Fibroblast of lung (primary cell): ENCODE data around the gene TMEM127. TPM values are rescaled to one million over a fixed set of nuclear protein-coding genes. Genes with fewer than 3 reads are reported as not detected.

Experiments
- DNase-seq, 2 donors: peaks; one replicate each; pipeline versions ENCODE4 v3.0.0 to v3.0.0-alpha.2; 2010; ENCODE audit warnings: low read depth in 2 of 2
- H2AFZ ChIP-seq: 2 replicates; pipeline ENCODE4 v1.5.1; 2012; ENCODE audit warnings: low read length, control low read depth, inconsistent platforms
- H3K27ac ChIP-seq: 2 replicates; pipeline ENCODE4 v1.5.1; 2011; ENCODE audit warnings: low read length, control low read depth; ENCODE audit not compliant: insufficient read depth
- H3K27me3 ChIP-seq: 2 replicates; pipeline ENCODE4 v1.5.1; 2011; ENCODE audit warnings: mild to moderate bottlenecking, low read length; ENCODE audit not compliant: control insufficient read depth, insufficient read depth
- H3K36me3 ChIP-seq: 2 replicates; pipeline ENCODE4 v1.5.1; 2011; ENCODE audit warnings: low read length; ENCODE audit not compliant: control insufficient read depth, insufficient read depth
- H3K4me1 ChIP-seq: 2 replicates; pipeline ENCODE4 v1.5.1; 2011; ENCODE audit warnings: low read length; ENCODE audit not compliant: control insufficient read depth, insufficient read depth; ENCODE audit errors: extremely low read depth
- H3K4me2 ChIP-seq: 2 replicates; pipeline ENCODE4 v1.5.1; 2011; ENCODE audit warnings: low read length, control low read depth; ENCODE audit not compliant: insufficient read depth; ENCODE audit errors: extremely low read depth
- H3K4me3 ChIP-seq, 4 experiments: fragments of 200-600 bp in 1 of 4; sonication (generic) in 1 of 4; replicated peaks in 1 of 4; 2 replicates each; pipeline ENCODE4 v1.5.1; 2011 to 2016; ENCODE audit warnings: low read length in 4 of 4, low read depth in 3 of 4, mild to moderate bottlenecking in 3 of 4, control low read depth in 2 of 4, inconsistent platforms in 1 of 4, mixed read lengths in 1 of 4; ENCODE audit not compliant: insufficient read depth in 1 of 4; ENCODE audit errors: control extremely low read depth in 1 of 4
- H3K79me2 ChIP-seq: 2 replicates; pipeline ENCODE4 v1.5.1; 2012; ENCODE audit warnings: mild to moderate bottlenecking, low read length, inconsistent platforms; ENCODE audit not compliant: control insufficient read depth, insufficient read depth
- H3K9ac ChIP-seq: 2 replicates; pipeline ENCODE4 v1.5.1; 2011; ENCODE audit warnings: mild to moderate bottlenecking, low read length, control low read depth; ENCODE audit not compliant: insufficient read depth
- H3K9me3 ChIP-seq: 2 replicates; pipeline ENCODE4 v1.5.1; 2012; ENCODE audit warnings: low read depth, low read length; ENCODE audit not compliant: control insufficient read depth, insufficient read depth
- H4K20me1 ChIP-seq: 2 replicates; pipeline ENCODE4 v1.5.1; 2011; ENCODE audit warnings: low read length; ENCODE audit not compliant: control insufficient read depth, insufficient read depth; ENCODE audit errors: extremely low read depth
- CTCF ChIP-seq, 2 donors: IDR thresholded peaks in 1 of 2; conservative IDR thresholded peaks in 1 of 2; 1 replicate in 1 of 2; 2 replicates in 1 of 2; pipeline ENCODE4 v1.5.1; 2011 to 2012; ENCODE audit warnings: low read length in 2 of 2, control low read depth in 1 of 2, inconsistent platforms in 1 of 2, low read depth in 1 of 2, mild to moderate bottlenecking in 1 of 2
- EZH2 ChIP-seq: IDR thresholded peaks from 2 replicates; pipeline ENCODE4 v1.5.1; 2012; ENCODE audit warnings: low read length, control low read depth, mild to moderate bottlenecking; ENCODE audit errors: missing control alignments
- polyA plus RNA-seq, 2 donors: library from polyadenylated mRNA; depleted of rRNA in 1 of 2; stranded (reverse) in 1 of 2; unstranded in 1 of 2; fragments of >200 nt; gene quantifications; 2 replicates each; pipeline ENCODE4 v1.2.1, GENCODE V29; 2011 to 2012; ENCODE audit warnings: missing spikeins in 1 of 2
- total RNA-seq: library from RNA; depleted of rRNA; stranded (reverse); fragments of >200 nt; gene quantifications from 2 replicates; pipeline ENCODE4 v1.2.1, GENCODE V29; 2014

Gene TMEM127
- total and polyA plus RNA-seq, 2 donors (not counting 1 experiment from before 2014, with no cell fraction given) = 20.8 to 48.0 TPM

DNA sequence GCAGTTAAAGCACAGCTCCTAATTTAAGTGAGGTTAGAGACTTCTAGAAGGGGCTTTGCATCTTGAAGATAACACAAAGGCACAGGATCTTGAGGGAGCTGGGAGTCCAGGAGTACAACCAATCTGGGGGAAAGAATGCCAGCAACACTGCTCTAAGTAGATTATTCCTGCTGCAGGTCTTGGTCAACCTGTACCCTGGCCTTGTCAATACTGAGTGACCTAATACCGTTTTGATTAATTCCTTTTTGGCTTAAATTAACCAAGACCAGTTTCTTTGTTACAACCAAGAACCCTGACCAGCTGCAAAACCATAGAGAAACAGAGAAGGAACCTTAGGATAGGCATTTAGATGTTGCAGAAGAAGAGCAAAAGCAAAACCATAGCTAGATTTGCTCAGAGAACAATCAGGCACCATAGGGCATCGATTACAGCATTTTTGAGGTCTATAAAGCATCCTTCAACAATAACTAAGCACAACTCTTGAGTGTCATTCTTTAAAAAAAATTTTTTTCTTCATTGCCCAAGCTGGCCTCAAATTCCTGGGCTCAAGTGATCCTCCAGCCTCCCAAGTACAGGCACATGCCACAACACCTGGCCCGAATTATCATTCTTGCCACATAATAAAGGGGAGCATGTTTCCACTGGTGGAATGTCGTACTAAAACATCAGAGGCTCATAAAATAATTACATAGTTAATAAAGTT, 63.5 kb downstream of the TMEM127 start:
- Histone ChIP-seq H3K4me1 (peaks cover 12% of the 10 kb centered on the region), H2AFZ (no peak overlapping the region), H3K4me2 (peak overlapping the region; percentile 49), H3K9ac (no peak overlapping the region), H3K36me3 (no peaks in the 10 kb centered on the region), H3K79me2 (peaks cover 95% of the 10 kb centered on the region), H4K20me1 (no peaks in the 10 kb centered on the region), H3K27me3 (no peaks in the 10 kb centered on the region), H3K9me3 (no peaks in the 10 kb centered on the region), H3K4me3 (no peak overlapping the region), H3K27ac (no peak overlapping the region)
- TF ChIP-seq EZH2 (no peak), CTCF (conservative IDR thresholded peaks at IDR 0.05 in 1 of 2, IDR thresholded peaks at IDR 0.05 in 1 of 2; ENCODE audit: low read depth in 1 of 2, low read length in 2 of 2) (no peak)
- DNase-seq = peak in 1 of 2 donors; percentile 36

DNA sequence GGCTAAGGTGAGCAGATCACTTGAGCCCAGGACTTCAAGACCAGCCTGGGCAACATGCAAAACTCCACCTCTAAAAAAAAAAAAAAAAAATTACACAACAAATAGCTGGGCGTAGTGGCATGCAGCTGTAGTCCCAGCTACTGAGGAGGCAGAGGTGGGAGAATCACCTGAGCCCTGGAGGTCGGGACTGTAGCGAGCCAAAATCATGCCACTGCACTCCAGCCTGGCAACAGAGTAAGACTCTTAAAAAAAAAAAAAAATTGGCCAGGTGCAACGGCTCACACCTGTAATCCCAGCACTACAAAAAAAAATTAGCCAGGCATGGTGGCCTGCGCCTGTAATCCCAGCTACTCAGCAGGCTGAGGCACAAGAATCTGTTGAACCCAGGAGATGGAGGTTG, 64.5 kb downstream of the TMEM127 start:
- Histone ChIP-seq H3K4me3 (no peak overlapping the region), H3K4me2 (no peak overlapping the region), H3K79me2 (peaks cover 93% of the 10 kb centered on the region), H3K27me3 (no peaks in the 10 kb centered on the region), H3K9ac (no peak overlapping the region), H3K9me3 (no peaks in the 10 kb centered on the region), H2AFZ (no peak overlapping the region), H3K36me3 (no peaks in the 10 kb centered on the region), H3K27ac (no peak overlapping the region), H4K20me1 (no peaks in the 10 kb centered on the region), H3K4me1 (peaks cover 12% of the 10 kb centered on the region)
- no peak for DNase-seq
- TF ChIP-seq EZH2 (no peak), CTCF (conservative IDR thresholded peaks at IDR 0.05 in 1 of 2, IDR thresholded peaks at IDR 0.05 in 1 of 2; ENCODE audit: low read depth in 1 of 2, low read length in 2 of 2) (no peak)

- H3K4me2 ChIP-seq = no peak overlapping the region
- H3K9me3 ChIP-seq = no peaks in the 10 kb centered on the region
- H3K79me2 ChIP-seq = peaks cover 84% of the 10 kb centered on the region
- DNase-seq = no peak
- H3K4me3 ChIP-seq = no peak overlapping the region
- H2AFZ ChIP-seq = no peak overlapping the region
- no peaks in the 10 kb centered on the region for H3K27me3 ChIP-seq
- H3K9ac ChIP-seq = no peak overlapping the region
- H3K27ac ChIP-seq = no peak overlapping the region
- no peaks in the 10 kb centered on the region for H4K20me1 ChIP-seq
- peaks cover 7% of the 10 kb centered on the region for H3K36me3 ChIP-seq
- peaks cover 13% of the 10 kb centered on the region for H3K4me1 ChIP-seq
- no peak for TF ChIP-seq EZH2
- no peak for TF ChIP-seq CTCF (conservative IDR thresholded peaks at IDR 0.05 in 1 of 2, IDR thresholded peaks at IDR 0.05 in 1 of 2; ENCODE audit: low read depth in 1 of 2, low read length in 2 of 2)
These were observed 66.9 kb downstream of the TMEM127 start for GRCh38 chr2:96198921-96199320.

Other genes starting within 250 kb of the TMEM127 start
- gene GPAT2, start 231.1 kb downstream of the TMEM127 start, total RNA-seq = 2.8 and 3.9 TPM in 2 replicates
- 1.1 and 3.5 TPM in 2 replicates for gene GPAT2, start 231.1 kb downstream of the TMEM127 start, polyA plus RNA-seq
- not detected in 2 replicates for gene ADRA2B, start 149.4 kb downstream of the TMEM127 start, total RNA-seq
- 0.07 TPM in 1 of 2 replicates, not detected in the other for gene ADRA2B, start 149.4 kb downstream of the TMEM127 start, polyA plus RNA-seq
- not detected in 2 replicates for gene ASTL, start 127.5 kb downstream of the TMEM127 start, total RNA-seq
- not detected in 2 replicates for gene ASTL, start 127.5 kb downstream of the TMEM127 start, polyA plus RNA-seq
- 0.33 and 1.0 TPM in 2 replicates for gene DUSP2, start 120.6 kb downstream of the TMEM127 start, total RNA-seq
- 0.17 and 0.26 TPM in 2 replicates for gene DUSP2, start 120.6 kb downstream of the TMEM127 start, polyA plus RNA-seq
- gene STARD7, start 57.2 kb downstream of the TMEM127 start, total RNA-seq = 71.7 and 121 TPM in 2 replicates
- 109 and 114 TPM in 2 replicates for gene STARD7, start 57.2 kb downstream of the TMEM127 start, polyA plus RNA-seq
- gene CIAO1, start 228 bp upstream of the TMEM127 start, total RNA-seq = 85.3 and 101 TPM in 2 replicates
- 57.4 and 67.8 TPM in 2 replicates for gene CIAO1, start 228 bp upstream of the TMEM127 start, polyA plus RNA-seq
- 39.8 and 49.4 TPM in 2 replicates for gene SNRNP200, start 39.5 kb upstream of the TMEM127 start, total RNA-seq
- 65.0 and 102 TPM in 2 replicates for gene SNRNP200, start 39.5 kb upstream of the TMEM127 start, polyA plus RNA-seq
- gene ITPRIPL1, start 59.3 kb upstream of the TMEM127 start, total RNA-seq = 4.1 and 4.6 TPM in 2 replicates
- 2.0 and 2.6 TPM in 2 replicates for gene ITPRIPL1, start 59.3 kb upstream of the TMEM127 start, polyA plus RNA-seq
- gene NCAPH, start 69.8 kb upstream of the TMEM127 start, total RNA-seq = 0.51 and 4.3 TPM in 2 replicates
- gene NCAPH, start 69.8 kb upstream of the TMEM127 start, polyA plus RNA-seq = 8.4 and 34.6 TPM in 2 replicates
- gene NEURL3, start 239.4 kb upstream of the TMEM127 start, total RNA-seq = not detected in 2 replicates
- gene NEURL3, start 239.4 kb upstream of the TMEM127 start, polyA plus RNA-seq = not detected in 2 replicates